K562 (cell line): ENCODE data around the gene PTCH1. TPM values are rescaled to one million over a fixed set of nuclear protein-coding genes. Genes with fewer than 3 reads are reported as not detected.

Experiments
- COPS2 ChIP-seq: fragments of 450-650 bp; conservative IDR thresholded peaks from 2 replicates; pipeline ENCODE4 v1.6.1; 2016; ENCODE audit warnings: mild to moderate bottlenecking, moderate library complexity
- ERF ChIP-seq: fragments of 450-650 bp; formaldehyde crosslinking; IDR thresholded peaks from 2 replicates; pipeline ENCODE4 v1.4.0; 2020; ENCODE audit warnings: mild to moderate bottlenecking, mixed read lengths
- FOSL1 ChIP-seq: fragments of 200-800 bp; sonication (Bioruptor generic); conservative IDR thresholded peaks from 2 replicates; pipeline ENCODE4 v1.6.1; 2016; ENCODE audit warnings: missing genetic modification characterization, missing compliant biosample characterization
- ILF3 ChIP-seq: fragments of 450-650 bp; IDR thresholded peaks from 2 replicates; pipeline ENCODE4 v1.6.1; 2018; ENCODE audit warnings: antibody characterized with exemption, mild to moderate bottlenecking, moderate library complexity, borderline replicate concordance
- MCM7 ChIP-seq, 2 experiments: fragments of 450-650 bp; IDR thresholded peaks; 2 replicates each; pipeline ENCODE4 v1.6.1; 2016 to 2018
- NKRF ChIP-seq: fragments of 450-650 bp; IDR thresholded peaks from 2 replicates; pipeline ENCODE4 v1.6.1; 2016; ENCODE audit warnings: borderline replicate concordance
- OTX1 ChIP-seq: fragments of 450-650 bp; formaldehyde crosslinking; IDR thresholded peaks from 2 replicates; pipeline ENCODE4 v1.4.0; 2022; ENCODE audit warnings: mild to moderate bottlenecking
- THRB ChIP-seq: fragments of 450-650 bp; formaldehyde crosslinking; conservative IDR thresholded peaks from 2 replicates; pipeline ENCODE4 v1.4.0; 2022; ENCODE audit warnings: mild to moderate bottlenecking, missing genetic modification characterization
- USF2 ChIP-seq: sonication (generic); formaldehyde crosslinking; IDR thresholded peaks from 2 replicates; pipeline ENCODE4 v1.5.0; 2020; ENCODE audit warnings: missing genetic modification reagents
- ZBTB40 ChIP-seq, 2 experiments: fragments of 450-650 bp in 1 of 2; sonication (generic) in 1 of 2; formaldehyde crosslinking in 1 of 2; IDR thresholded peaks; 2 replicates each; pipeline versions ENCODE4 v1.7.1 to v1.9.0; 2016 to 2022; ENCODE audit warnings: inconsistent platforms in 1 of 2, mild to moderate bottlenecking in 1 of 2, missing genetic modification reagents in 1 of 2
- ZC3H8 ChIP-seq: fragments of 450-650 bp; IDR thresholded peaks from 2 replicates; pipeline ENCODE4 v1.6.1; 2017
- ZNF512 ChIP-seq: IDR thresholded peaks from 2 replicates; pipeline ENCODE4 v1.6.1; 2016; ENCODE audit warnings: missing genetic modification characterization, missing compliant biosample characterization
- ZNF830 ChIP-seq: fragments of 250-450 bp; sonication (Bioruptor Pico); IDR thresholded peaks from 2 replicates; pipeline ENCODE4 v1.5.0; 2021; ENCODE audit warnings: mild to moderate bottlenecking
- polyA plus RNA-seq, 8 experiments: library from polyadenylated mRNA; depleted of rRNA in 4 of 8; stranded (reverse) in 5 of 8; unstranded in 3 of 8; fragments of >200 nt; fragmentation: Nextera tagmentation in 2 of 8; fragmentation: Illumina TruSeq in 1 of 8; extraction: Ambion mirVana in 2 of 8; extraction: Trizol in 1 of 8; gene quantifications; 2 replicates each; pipeline versions ENCODE4 v1.2.1 to v1.2.3, GENCODE V29; 2011 to 2014; ENCODE audit warnings: inconsistent platforms in 1 of 8, missing spikeins in 1 of 8
- total RNA-seq, 7 experiments: library from RNA; depleted of rRNA in 6 of 7; stranded (reverse); fragments of >200 nt in 6 of 7; fragmentation: Illumina TruSeq in 2 of 7; extraction: Trizol in 2 of 7; gene quantifications; 2 replicates each; pipeline versions ENCODE4 v1.2.1 to v1.2.3, GENCODE V29; 2011 to 2021; ENCODE audit warnings: low replicate concordance in 1 of 7

PTCH1 gene
- total and polyA plus RNA-seq, 9 of the 15 experiments (the other 6 are each of a cell fraction or from before 2014, with no cell fraction given): 0.70 to 9.9 (median 3.8) TPM

GRCh38 chr9:95516221-95516733, 494 bp downstream of the PTCH1 start (continued):
- peak; percentile 60; the same call in 1 of the 2 replicates for TF ChIP-seq ZBTB40 (IDR thresholded peaks at IDR 0.05)
- no peak for TF ChIP-seq ZBTB40 (CRISPR knock-in tag; IDR thresholded peaks at IDR 0.05)
- TF ChIP-seq COPS2: no peak
- TF ChIP-seq ZNF512 (tag): peak; percentile 77
- no peak for TF ChIP-seq ERF (CRISPR knock-in tag)
- TF ChIP-seq OTX1: no peak
- no peak for TF ChIP-seq USF2 (CRISPR knock-in tag)
- TF ChIP-seq ZC3H8: no peak
- TF ChIP-seq MCM7 (IDR thresholded peaks at IDR 0.05): no peak
- 0 out of 2 replicates have a peak, but pooled peaks have one; percentile 10 for TF ChIP-seq THRB
- no peak for TF ChIP-seq FOSL1
- TF ChIP-seq ILF3: no peak
- TF ChIP-seq ZNF830 (CRISPR knock-in tag): no peak
- TF ChIP-seq NKRF: peak; percentile 35; the same call in 1 of the 2 replicates
